ENCODE results near the gene FOXF2. TPM values are rescaled to one million over a fixed set of nuclear protein-coding genes. Genes with fewer than 3 reads are reported as not detected.
A peak's percentile ranks its signal among the peaks of the same experiment; 100 is the strongest.

FOXF2 gene
- total and polyA plus RNA-seq, 2 of the 13 experiments (the other 11 are each of a cell fraction or from before 2014, with no cell fraction given) = not detected

GRCh38 chr6:1381481-1382330 lies 7.7 kb upstream of the FOXF2 start (continued):
- TF ChIP-seq SIX4 (CRISPR knock-in tag; IDR thresholded peaks at IDR 0.05) (no peak), ZC3H13 (CRISPR knock-in tag; IDR thresholded peaks at IDR 0.05) (no peak), ZNF329 (CRISPR knock-in tag; IDR thresholded peaks at IDR 0.05; ENCODE audit: low read depth) (0 out of 2 replicates have a peak, but pooled peaks have one; percentile 42), ZNF580 (CRISPR knock-in tag; IDR thresholded peaks at IDR 0.05; ENCODE audit: borderline replicate concordance, low read depth) (no peak), EP300 (IDR thresholded peaks at IDR 0.05; ENCODE audit: low read depth in 2 of 2, low read length in 2 of 2) (no peak), EP300 (CRISPR knock-in tag; IDR thresholded peaks at IDR 0.05; ENCODE audit: borderline replicate concordance) (no peak), PAXIP1 (CRISPR knock-in tag; conservative IDR thresholded peaks at IDR 0.05) (no peak), SOX6 (IDR thresholded peaks at IDR 0.05) (no peak), SOX6 (CRISPR knock-in tag; IDR thresholded peaks at IDR 0.05) (peak; percentile 19; the same call in 1 of the 2 replicates), ZNF484 (CRISPR knock-in tag; IDR thresholded peaks at IDR 0.05; ENCODE audit: borderline replicate concordance, low read depth) (no peak), MXI1 (IDR thresholded peaks at IDR 0.05; ENCODE audit: borderline replicate concordance, low read depth, low read length) (no peak), KDM2A (CRISPR knock-in tag; IDR thresholded peaks at IDR 0.05; ENCODE audit: borderline replicate concordance, low read depth) (peak; percentile 87), BCL6 (CRISPR knock-in tag; IDR thresholded peaks at IDR 0.05) (0 out of 2 replicates have a peak, but pooled peaks have one; percentile 38), CAMTA2 (CRISPR knock-in tag; IDR thresholded peaks at IDR 0.05; ENCODE audit: borderline replicate concordance) (0 out of 2 replicates have a peak, but pooled peaks have one; percentile 18), SPEN (CRISPR knock-in tag; IDR thresholded peaks at IDR 0.05; ENCODE audit: low read depth) (peak; percentile 64; the same call in 1 of the 2 replicates), ZNF383 (CRISPR knock-in tag; IDR thresholded peaks at IDR 0.05; ENCODE audit: borderline replicate concordance) (no peak), POGK (CRISPR knock-in tag; conservative IDR thresholded peaks at IDR 0.05) (no peak), PATZ1 (CRISPR knock-in tag; IDR thresholded peaks at IDR 0.05) (peak; percentile 58; the same call in 1 of the 2 replicates), RELA (CRISPR knock-in tag; IDR thresholded peaks at IDR 0.05) (no peak), ZNF704 (CRISPR knock-in tag; IDR thresholded peaks at IDR 0.05; ENCODE audit: borderline replicate concordance) (no peak)

All from HepG2 (cell line).